Dendritic cell treated with granulocyte-macrophage colony-stimulating factor and Interleukin-4, amounts not matched to agents 40 ng/mL and 50 ng/mL, for 4 days (primary cell): ENCODE results near the gene ST3GAL6.

ENCODE experiments used
- H3K27ac Mint-ChIP-seq: one replicate; pipeline ENCODE4 v1.8.0; 2022; ENCODE audit warnings: mild to moderate bottlenecking, mixed read lengths
- H3K27me3 Mint-ChIP-seq: one replicate; pipeline ENCODE4 v1.8.0; 2022; ENCODE audit warnings: mild to moderate bottlenecking, mixed read lengths
- H3K36me3 Mint-ChIP-seq: one replicate; pipeline ENCODE4 v1.8.0; 2022; ENCODE audit warnings: low read depth, mixed read lengths
- H3K4me1 Mint-ChIP-seq: one replicate; pipeline ENCODE4 v1.8.0; 2022; ENCODE audit warnings: low read depth, mixed read lengths
- H3K4me3 Mint-ChIP-seq: one replicate; pipeline ENCODE4 v1.8.0; 2022; ENCODE audit warnings: mild to moderate bottlenecking, moderate library complexity, mixed read lengths
- H3K9me3 Mint-ChIP-seq: one replicate; pipeline ENCODE4 v1.8.0; 2022; ENCODE audit warnings: mixed read lengths
- intact Hi-C: fragments of 100-400 bp; cut with micrococcal nuclease; formaldehyde crosslinking; loops from one replicate; pipeline ENCODE4 v1.15.0; 2022

The ST3GAL6 gene

GRCh38 chr3:98746882-98747281 lies 16.3 kb upstream of the ST3GAL6 start:
- Mint-ChIP-seq H3K27me3 (no peaks in the 10 kb centered on the region), H3K27ac (no peak overlapping the region), H3K4me1 (peaks cover 11% of the 10 kb centered on the region), H3K4me3 (no peak overlapping the region), H3K9me3 (no peaks in the 10 kb centered on the region), H3K36me3 (no peaks in the 10 kb centered on the region)
- intact Hi-C loops: no loop called here

GRCh38 chr3:98750276-98750919 lies 12.7 kb upstream of the ST3GAL6 start:
- Mint-ChIP-seq H3K36me3 (no peaks in the 10 kb centered on the region), H3K9me3 (no peaks in the 10 kb centered on the region), H3K27me3 (no peaks in the 10 kb centered on the region), H3K4me1 (peaks cover 12% of the 10 kb centered on the region), H3K27ac (no peak overlapping the region), H3K4me3 (no peak overlapping the region)
- intact Hi-C loops: no loop called here

GRCh38 chr3:98754483-98754882 lies 8.7 kb upstream of the ST3GAL6 start:
- intact Hi-C loops: no loop called here
- H3K9me3 Mint-ChIP-seq: no peaks in the 10 kb centered on the region
- no peak overlapping the region for H3K27ac Mint-ChIP-seq

GRCh38 chr3:98755601-98756000 lies 7.5 kb upstream of the ST3GAL6 start:
- no peak overlapping the region for H3K4me3 Mint-ChIP-seq
- no peak overlapping the region for H3K27ac Mint-ChIP-seq
- H3K4me1 Mint-ChIP-seq: peaks cover 23% of the 10 kb centered on the region
- no peaks in the 10 kb centered on the region for H3K36me3 Mint-ChIP-seq
- intact Hi-C loops: no loop called here
- H3K9me3 Mint-ChIP-seq: no peaks in the 10 kb centered on the region
- H3K27me3 Mint-ChIP-seq: no peaks in the 10 kb centered on the region

More at GRCh38 chr3:98754483-98754882, 8.7 kb upstream of the ST3GAL6 start:
- Mint-ChIP-seq H3K27me3 (no peaks in the 10 kb centered on the region), H3K4me1 (peaks cover 20% of the 10 kb centered on the region), H3K4me3 (no peak overlapping the region), H3K36me3 (no peaks in the 10 kb centered on the region)

GRCh38 chr3:98759629-98760028 lies 3.5 kb upstream of the ST3GAL6 start:
- H3K4me1 Mint-ChIP-seq: peaks cover 52% of the 10 kb centered on the region
- no peaks in the 10 kb centered on the region for H3K36me3 Mint-ChIP-seq
- H3K9me3 Mint-ChIP-seq: no peaks in the 10 kb centered on the region
- intact Hi-C loops: loop anchor here (2.0 to 5.0 kb wide), 2 partner anchors 27 to 48 kb away; no protein-coding TSS in a partner anchor
- H3K4me3 Mint-ChIP-seq: no peak overlapping the region
- no peaks in the 10 kb centered on the region for H3K27me3 Mint-ChIP-seq
- peak overlapping the region; percentile 22 for H3K27ac Mint-ChIP-seq

GRCh38 chr3:98761643-98762229 lies 1.4 kb upstream of the ST3GAL6 start:
- peak overlapping the region; percentile 26 for H3K4me3 Mint-ChIP-seq
- H3K4me1 Mint-ChIP-seq: peaks cover 58% of the 10 kb centered on the region
- H3K27me3 Mint-ChIP-seq: no peaks in the 10 kb centered on the region
- H3K27ac Mint-ChIP-seq: peak overlapping the region; percentile 91
- H3K36me3 Mint-ChIP-seq: no peaks in the 10 kb centered on the region
- H3K9me3 Mint-ChIP-seq: no peaks in the 10 kb centered on the region
- intact Hi-C loops: loop anchor here (2.0 to 5.0 kb wide), 2 partner anchors 29 to 46 kb away; no protein-coding TSS in a partner anchor

GRCh38 chr3:98763819-98764418 lies 779 bp downstream of the ST3GAL6 start:
- H3K27me3 Mint-ChIP-seq: no peaks in the 10 kb centered on the region
- H3K9me3 Mint-ChIP-seq: no peaks in the 10 kb centered on the region
- peak overlapping the region; percentile 74 for H3K4me3 Mint-ChIP-seq
- intact Hi-C loops: loop anchor here (5.0 kb wide), 1 partner anchor 43 kb away; no protein-coding TSS in a partner anchor
- peak overlapping the region; percentile 83 for H3K27ac Mint-ChIP-seq
- peaks cover 74% of the 10 kb centered on the region for H3K4me1 Mint-ChIP-seq
- no peaks in the 10 kb centered on the region for H3K36me3 Mint-ChIP-seq

- no peak overlapping the region for H3K4me3 Mint-ChIP-seq
- H3K27me3 Mint-ChIP-seq: no peaks in the 10 kb centered on the region
- intact Hi-C loops: loop anchor here (5.0 kb wide), 1 partner anchor 43 kb away; no protein-coding TSS in a partner anchor
- no peaks in the 10 kb centered on the region for H3K36me3 Mint-ChIP-seq
- H3K4me1 Mint-ChIP-seq: peaks cover 72% of the 10 kb centered on the region
- H3K9me3 Mint-ChIP-seq: no peaks in the 10 kb centered on the region
- H3K27ac Mint-ChIP-seq: peak overlapping the region; percentile 83
Observed at GRCh38 chr3:98764472-98764884, 1.3 kb downstream of the ST3GAL6 start.

- H3K4me3 Mint-ChIP-seq: no peak overlapping the region
- H3K4me1 Mint-ChIP-seq: peaks cover 78% of the 10 kb centered on the region
- no peaks in the 10 kb centered on the region for H3K9me3 Mint-ChIP-seq
- H3K27ac Mint-ChIP-seq: no peak overlapping the region
- no peaks in the 10 kb centered on the region for H3K27me3 Mint-ChIP-seq
- no peaks in the 10 kb centered on the region for H3K36me3 Mint-ChIP-seq
- intact Hi-C loops: no loop called here
Observed at GRCh38 chr3:98765721-98766120, 2.6 kb downstream of the ST3GAL6 start.

- H3K36me3 Mint-ChIP-seq: peaks cover 5% of the 10 kb centered on the region
- H3K27me3 Mint-ChIP-seq: no peaks in the 10 kb centered on the region
- peaks cover 69% of the 10 kb centered on the region for H3K4me1 Mint-ChIP-seq
- no peaks in the 10 kb centered on the region for H3K9me3 Mint-ChIP-seq
- intact Hi-C loops: no loop called here
- H3K4me3 Mint-ChIP-seq: no peak overlapping the region
- no peak overlapping the region for H3K27ac Mint-ChIP-seq
Observed at GRCh38 chr3:98766924-98767323, 3.8 kb downstream of the ST3GAL6 start.

GRCh38 chr3:98768961-98769360 lies 5.8 kb downstream of the ST3GAL6 start:
- H3K9me3 Mint-ChIP-seq: no peaks in the 10 kb centered on the region
- intact Hi-C loops: no loop called here
- H3K4me1 Mint-ChIP-seq: peaks cover 52% of the 10 kb centered on the region
- H3K27me3 Mint-ChIP-seq: no peaks in the 10 kb centered on the region
- peaks cover 6% of the 10 kb centered on the region for H3K36me3 Mint-ChIP-seq
- H3K4me3 Mint-ChIP-seq: no peak overlapping the region
- H3K27ac Mint-ChIP-seq: no peak overlapping the region

GRCh38 chr3:98769448-98769847 lies 6.3 kb downstream of the ST3GAL6 start:
- Mint-ChIP-seq H3K27me3 (no peaks in the 10 kb centered on the region), H3K4me1 (peaks cover 47% of the 10 kb centered on the region), H3K9me3 (no peaks in the 10 kb centered on the region), H3K27ac (no peak overlapping the region), H3K4me3 (no peak overlapping the region), H3K36me3 (peaks cover 11% of the 10 kb centered on the region)
- intact Hi-C loops: no loop called here

- intact Hi-C loops: no loop called here
- H3K27ac Mint-ChIP-seq: no peak overlapping the region
- no peak overlapping the region for H3K4me3 Mint-ChIP-seq
Observed at GRCh38 chr3:98770261-98771039, 7.3 kb downstream of the ST3GAL6 start.

GRCh38 chr3:98772022-98772421 lies 8.9 kb downstream of the ST3GAL6 start:
- Mint-ChIP-seq H3K27ac (no peak overlapping the region), H3K9me3 (no peaks in the 10 kb centered on the region), H3K4me3 (no peak overlapping the region), H3K4me1 (peaks cover 48% of the 10 kb centered on the region), H3K36me3 (peaks cover 21% of the 10 kb centered on the region), H3K27me3 (no peaks in the 10 kb centered on the region)
- intact Hi-C loops: no loop called here

More at GRCh38 chr3:98770261-98771039, 7.3 kb downstream of the ST3GAL6 start:
- no peaks in the 10 kb centered on the region for H3K27me3 Mint-ChIP-seq
- H3K36me3 Mint-ChIP-seq: peaks cover 19% of the 10 kb centered on the region
- H3K9me3 Mint-ChIP-seq: no peaks in the 10 kb centered on the region
- peaks cover 42% of the 10 kb centered on the region for H3K4me1 Mint-ChIP-seq
